ENCODE data around the gene OAS3.

GRCh38 chr12:113003636-113004035, 65.4 kb downstream of the OAS3 start:
- TF ChIP-seq CTCF (conservative IDR thresholded peaks at IDR 0.05) (no peak), EZH2 (IDR thresholded peaks at IDR 0.05; ENCODE audit: low read depth) (no peak)
